Adrenal gland (tissue), 5 donors: ENCODE data around the gene PRKAR1A.

Experiments used
- CTCF ChIP-seq, 6 experiments: fragments of 450-650 bp in 4 of 6; fragments of 200-600 bp in 2 of 6; sonication (generic) in 1 of 6; IDR thresholded peaks; 1 replicate in 5 of 6; 2 replicates in 1 of 6; pipeline versions ENCODE4 v1.5.1 to v1.8.0; 2016 to 2021; ENCODE audit warnings: antibody characterized with exemption in 6 of 6, mild to moderate bottlenecking in 2 of 6, moderate library complexity in 1 of 6
- POLR2A ChIP-seq, 2 donors: fragments of 450-650 bp; IDR thresholded peaks; one replicate each; pipeline ENCODE4 v1.6.1; 2017; ENCODE audit warnings: antibody characterized with exemption in 2 of 2, mild to moderate bottlenecking in 2 of 2, moderate library complexity in 1 of 2
- donor health status: DM: no; HTN: no; CAD: no.

GRCh38 chr17:68567581-68567980, 55.4 kb downstream of the PRKAR1A start:
- no peak for TF ChIP-seq CTCF (IDR thresholded peaks at IDR 0.05)
- TF ChIP-seq POLR2A (IDR thresholded peaks at IDR 0.05): no peak
